Measurements from ENCODE around the gene TYW5.

TYW5 gene

DNA sequence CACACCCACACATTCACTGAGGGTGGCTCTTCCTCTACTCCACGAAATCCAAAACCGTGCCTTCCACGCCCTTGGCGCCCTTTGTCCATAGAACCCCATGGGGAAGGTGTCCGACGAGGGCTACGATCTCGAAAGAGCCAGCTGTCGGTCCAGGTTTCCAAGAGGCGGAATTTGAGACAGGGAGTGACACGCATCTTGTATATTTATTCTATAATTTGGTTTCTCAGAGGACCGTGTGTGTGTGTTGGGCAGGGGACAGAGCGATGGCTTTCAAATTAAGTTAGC is 43.5 kb downstream of the TYW5 start:
- DNase-seq (ENCODE audit: low spot score), result no peak
- peak overlapping the region; percentile 95 to 99 for H3K27ac ChIP-seq
- no peak for TF ChIP-seq CTCF (IDR thresholded peaks at IDR 0.05)
- peak overlapping the region; percentile 86 for H3K4me3 ChIP-seq

DNA sequence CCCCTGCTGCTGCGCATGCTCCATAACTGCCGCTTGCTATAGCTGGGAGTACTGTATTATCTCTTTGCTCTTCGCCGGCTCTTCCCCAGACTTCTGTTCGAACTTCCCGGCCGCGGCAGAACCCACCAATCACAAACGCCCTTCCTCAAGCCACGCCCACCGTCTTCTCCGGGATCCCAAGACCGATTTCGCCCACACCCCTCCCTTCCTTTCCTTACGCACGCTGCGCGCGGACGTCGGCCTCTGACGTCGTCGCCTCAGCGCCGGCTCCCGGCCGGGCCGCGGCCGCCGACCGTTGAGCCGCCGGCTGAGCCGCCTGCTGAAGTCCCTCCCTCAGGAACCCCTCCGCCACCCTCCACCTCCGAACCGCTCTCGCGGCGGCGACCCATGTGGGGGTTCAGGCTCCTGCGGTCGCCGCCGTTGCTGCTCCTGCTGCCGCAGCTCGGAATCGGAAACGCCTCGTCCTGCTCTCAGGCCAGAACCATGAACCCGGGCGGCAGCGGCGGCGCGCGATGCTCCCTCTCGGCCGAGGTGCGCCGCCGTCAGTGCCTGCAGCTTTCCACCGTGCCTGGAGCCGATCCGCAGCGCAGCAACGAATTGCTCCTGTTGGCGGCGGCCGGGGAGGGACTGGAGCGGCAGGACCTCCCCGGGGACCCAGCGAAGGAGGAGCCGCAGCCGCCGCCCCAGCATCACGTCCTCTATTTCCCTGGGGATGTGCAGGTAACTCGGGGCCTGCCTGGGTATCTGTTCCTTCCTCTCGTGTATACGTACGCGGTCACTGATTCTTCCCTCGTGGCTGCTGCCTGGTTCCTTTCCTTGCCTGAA is 44.0 kb downstream of the TYW5 start, which contains the start of gene C2orf69:
TSS of gene C2orf69 (plus strand) at position 242 of the 825 bp plus-strand sequence. CDS start at position 388, 146 bp downstream.
- peak; percentile 96 for DNase-seq (ENCODE audit: low spot score)
- Histone ChIP-seq H3K27ac (peak within 1 kb of the TSS; percentile 95 to 99), H3K4me3 (peak within 1 kb of the TSS; percentile 86)
- TF ChIP-seq CTCF (IDR thresholded peaks at IDR 0.05), result no peak

DNA sequence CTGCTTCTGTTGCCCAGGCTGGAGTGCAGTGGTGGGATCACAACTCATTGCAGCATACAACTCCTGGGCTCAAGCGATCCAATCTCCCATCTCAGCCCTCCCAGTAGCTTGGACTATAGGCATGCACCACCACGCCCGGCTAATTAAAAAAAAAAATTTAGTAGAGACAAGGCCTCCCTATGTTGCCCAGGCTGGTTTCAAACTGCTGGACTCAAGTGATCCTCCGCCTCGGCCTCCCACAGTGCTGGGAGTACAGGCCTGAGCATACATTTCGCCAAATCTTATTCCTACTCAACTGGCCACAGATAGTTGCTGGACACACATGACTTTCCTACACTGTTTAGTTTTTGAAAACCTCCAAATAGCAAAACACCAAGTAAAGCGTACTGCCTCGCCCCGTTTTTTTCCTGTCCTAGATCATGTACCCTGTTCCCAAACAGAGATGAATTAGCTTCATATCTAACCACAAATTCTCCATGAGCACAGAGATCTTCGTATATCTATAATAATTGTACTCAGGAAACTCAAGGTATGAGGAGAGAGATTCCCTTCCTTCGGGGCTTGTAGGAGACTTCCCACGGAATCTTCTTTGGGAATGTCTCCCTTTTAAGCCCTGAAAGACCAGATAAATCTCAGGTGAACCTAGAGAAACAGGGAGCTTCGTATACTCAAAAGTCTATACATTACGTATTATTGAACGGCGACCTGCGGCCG is 44.8 kb downstream of the TYW5 start:
- peak overlapping the region in 1 of 2 donors; percentile 95 for H3K27ac ChIP-seq

GRCh38 chr2:199907008-199907714 is 48.1 kb downstream of the TYW5 start:
- H3K27ac ChIP-seq, result no peak overlapping the region
- no peak for DNase-seq (ENCODE audit: low spot score)
- no peak overlapping the region for H3K4me3 ChIP-seq
- no peak for TF ChIP-seq CTCF (IDR thresholded peaks at IDR 0.05)

More for the DNA sequence above, 44.8 kb downstream of the TYW5 start:
- TF ChIP-seq CTCF (IDR thresholded peaks at IDR 0.05), result no peak
- DNase-seq (ENCODE audit: low spot score), result no peak
- peak overlapping the region; percentile 86 for H3K4me3 ChIP-seq

- no peak overlapping the region for H3K4me3 ChIP-seq
- TF ChIP-seq CTCF (IDR thresholded peaks at IDR 0.05), result no peak
- H3K27ac ChIP-seq, result no peak overlapping the region
- DNase-seq (ENCODE audit: low spot score), result no peak
These were observed 52.2 kb downstream of the TYW5 start for GRCh38 chr2:199903111-199903510.

GRCh38 chr2:199902486-199903110 is 52.7 kb downstream of the TYW5 start:
- DNase-seq (ENCODE audit: low spot score), result no peak
- no peak for TF ChIP-seq CTCF (IDR thresholded peaks at IDR 0.05)
- Histone ChIP-seq H3K27ac (no peak overlapping the region), H3K4me3 (no peak overlapping the region)
